ENCODE measurements around the gene PJA2.

PJA2 gene

GRCh38 chr5:109406719-109407118, 3.1 kb downstream of the PJA2 start:
- Histone ChIP-seq H3K4me1 (ENCODE audit: control insufficient read depth in 1 of 2, insufficient read depth in 1 of 2, low read depth in 1 of 2, low read length in 1 of 2) (peaks cover 40 to 43% of the 10 kb centered on the region in 2 experiments), H3K9me3 (no peaks in the 10 kb centered on the region), H3K27me3 (no peaks in the 10 kb centered on the region), H3K36me3 (no peaks in the 10 kb centered on the region), H3K27ac (no peak overlapping the region), H3K4me3 (ENCODE audit: low read depth in 1 of 2, low read length in 1 of 2) (no peak overlapping the region)
- no peak for TF ChIP-seq CTCF (IDR thresholded peaks at IDR 0.05)

GRCh38 chr5:109404428-109404960, 5.3 kb downstream of the PJA2 start:
- Histone ChIP-seq H3K4me3 (ENCODE audit: low read depth in 1 of 2, low read length in 1 of 2) (no peak overlapping the region), H3K27me3 (no peaks in the 10 kb centered on the region), H3K36me3 (no peaks in the 10 kb centered on the region), H3K9me3 (no peaks in the 10 kb centered on the region), H3K27ac (peak overlapping the region; percentile 47), H3K4me1 (ENCODE audit: control insufficient read depth in 1 of 2, insufficient read depth in 1 of 2, low read depth in 1 of 2, low read length in 1 of 2) (peaks cover 33 to 37% of the 10 kb centered on the region in 2 experiments)
- no peak for TF ChIP-seq CTCF (IDR thresholded peaks at IDR 0.05)

GRCh38 chr5:109403469-109403868, 6.3 kb downstream of the PJA2 start:
- Histone ChIP-seq H3K4me3 (ENCODE audit: low read depth in 1 of 2, low read length in 1 of 2) (no peak overlapping the region), H3K27ac (no peak overlapping the region), H3K9me3 (no peaks in the 10 kb centered on the region), H3K36me3 (no peaks in the 10 kb centered on the region), H3K4me1 (ENCODE audit: control insufficient read depth in 1 of 2, insufficient read depth in 1 of 2, low read depth in 1 of 2, low read length in 1 of 2) (peaks cover 32 to 35% of the 10 kb centered on the region in 2 experiments), H3K27me3 (no peaks in the 10 kb centered on the region)
- TF ChIP-seq CTCF (IDR thresholded peaks at IDR 0.05) = no peak

- no peaks in the 10 kb centered on the region for H3K36me3 ChIP-seq
- no peak overlapping the region for H3K4me3 ChIP-seq (ENCODE audit: low read depth in 1 of 2, low read length in 1 of 2)
- TF ChIP-seq CTCF (IDR thresholded peaks at IDR 0.05) = no peak
- no peak overlapping the region for H3K27ac ChIP-seq
- no peaks in the 10 kb centered on the region for H3K9me3 ChIP-seq
- no peaks in the 10 kb centered on the region for H3K27me3 ChIP-seq
- H3K4me1 ChIP-seq (ENCODE audit: control insufficient read depth in 1 of 2, insufficient read depth in 1 of 2, low read depth in 1 of 2, low read length in 1 of 2) = peaks cover 20 to 29% of the 10 kb centered on the region in 2 experiments
Measured at GRCh38 chr5:109399092-109399759, 10.5 kb downstream of the PJA2 start.

- Histone ChIP-seq H3K4me3 (ENCODE audit: low read depth in 1 of 2, low read length in 1 of 2) (no peak overlapping the region), H3K4me1 (ENCODE audit: control insufficient read depth in 1 of 2, insufficient read depth in 1 of 2, low read depth in 1 of 2, low read length in 1 of 2) (peaks cover 34 to 41% of the 10 kb centered on the region in 2 experiments), H3K9me3 (no peaks in the 10 kb centered on the region), H3K36me3 (no peaks in the 10 kb centered on the region), H3K27me3 (no peaks in the 10 kb centered on the region), H3K27ac (peak overlapping the region; percentile 34)
- no peak for TF ChIP-seq CTCF (IDR thresholded peaks at IDR 0.05)
Measured at GRCh38 chr5:109396965-109397364, 12.8 kb downstream of the PJA2 start.

Data from neutrophil (primary cell).